Gastrocnemius medialis (tissue), 4 donors: Measurements from ENCODE around the gene CER1.

Experiments
- CTCF ChIP-seq, 5 experiments: fragments of 450-650 bp in 3 of 5; fragments of 200-600 bp in 2 of 5; sonication (generic) in 2 of 5; IDR thresholded peaks in 4 of 5; conservative IDR thresholded peaks in 1 of 5; 1 replicate in 4 of 5; 2 replicates in 1 of 5; pipeline ENCODE4 v1.5.1; 2016 to 2019; ENCODE audit warnings: antibody characterized with exemption in 5 of 5, mild to moderate bottlenecking in 3 of 5, moderate library complexity in 3 of 5
- POLR2A ChIP-seq, 2 donors: fragments of 450-650 bp; IDR thresholded peaks; one replicate each; pipeline ENCODE4 v1.6.1; 2017; ENCODE audit warnings: antibody characterized with exemption in 2 of 2, mild to moderate bottlenecking in 2 of 2, moderate library complexity in 2 of 2

DNA sequence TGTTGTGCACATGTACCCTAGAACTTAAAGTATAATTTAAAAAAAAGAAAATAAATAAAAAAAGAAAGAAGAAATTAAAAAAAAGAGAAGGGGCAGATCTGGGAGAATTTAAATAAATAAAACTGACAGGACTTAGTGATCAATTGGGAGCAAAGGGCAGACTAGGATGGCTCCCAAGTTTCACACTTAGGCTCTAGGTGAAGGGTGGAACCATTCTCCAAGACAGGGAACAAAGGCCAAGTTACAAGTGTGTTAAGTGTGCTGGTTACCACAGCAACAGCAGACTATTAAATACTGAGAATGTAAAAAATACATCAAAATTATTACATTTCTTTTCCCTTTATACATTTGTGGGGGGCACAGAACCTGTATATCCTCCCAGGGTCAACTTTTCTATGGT, 36.4 kb downstream of the CER1 start:
- TF ChIP-seq CTCF (IDR thresholded peaks at IDR 0.05 in 4 of 5, conservative IDR thresholded peaks at IDR 0.05 in 1 of 5) = no peak
- TF ChIP-seq POLR2A (IDR thresholded peaks at IDR 0.05) = no peak
